Kidney (tissue), 14 donors: ENCODE measurements around the gene TPPP2. TPM values are rescaled to one million over a fixed set of nuclear protein-coding genes. Genes with fewer than 3 reads are reported as not detected.

Experiments
- DNase-seq, 5 donors: peaks; one replicate each; pipeline ENCODE4 v3.0.0-alpha.2; 2013 to 2020
- FAIRE-seq: peaks from 2 replicates; lab custom pipeline; 2012; peaks lifted over from hg19 to GRCh38; lab: Jason Lieb, UNC
- H3K27ac ChIP-seq, 2 donors: one replicate each; pipeline ENCODE4 v1.7.0; 2013; ENCODE audit warnings: low read depth in 2 of 2, low read length in 2 of 2, inconsistent platforms in 1 of 2
- H3K27me3 ChIP-seq: one replicate; pipeline ENCODE4 v1.7.1; 2013; ENCODE audit warnings: low read length, inconsistent platforms; ENCODE audit not compliant: control insufficient read depth, insufficient read depth
- H3K36me3 ChIP-seq, 3 donors: one replicate each; pipeline versions ENCODE4 v1.7.0 to v1.7.1; 2013; ENCODE audit warnings: low read length in 3 of 3, control low read depth in 1 of 3, inconsistent platforms in 1 of 3; ENCODE audit not compliant: insufficient read depth in 3 of 3, control insufficient read depth in 2 of 3
- H3K4me1 ChIP-seq, 3 donors: one replicate each; pipeline versions ENCODE4 v1.7.0 to v1.7.1; 2013; ENCODE audit warnings: low read length in 3 of 3, inconsistent platforms in 1 of 3, low read depth in 1 of 3; ENCODE audit not compliant: control insufficient read depth in 2 of 3, insufficient read depth in 2 of 3
- H3K4me3 ChIP-seq, 3 donors: one replicate each; pipeline versions ENCODE4 v1.7.0 to v1.8.1; 2013; ENCODE audit warnings: low read length in 3 of 3, control low read depth in 1 of 3, inconsistent platforms in 1 of 3
- H3K9ac ChIP-seq, 3 donors: one replicate each; pipeline versions ENCODE4 v1.7.0 to v1.7.1; 2013; ENCODE audit warnings: low read length in 3 of 3, control low read depth in 1 of 3, inconsistent platforms in 1 of 3
- H3K9me3 ChIP-seq, 3 donors: one replicate each; pipeline versions ENCODE4 v1.7.0 to v1.7.1; 2013; ENCODE audit warnings: low read length in 3 of 3, control low read depth in 1 of 3, inconsistent platforms in 1 of 3; ENCODE audit not compliant: control insufficient read depth in 2 of 3, insufficient read depth in 1 of 3
- intact Hi-C: fragments of 100-400 bp; cut with DNase I; formaldehyde crosslinking; loops from one replicate; pipeline ENCODE4 v1.11.1; 2022
- microRNA-seq: library from miRNA; unstranded; fragments of <30 nt; microRNA quantifications from one replicate; pipeline ENCODE4 v1.2.0, GENCODE V29; 2020
- polyA plus RNA-seq: library from polyadenylated mRNA; stranded (reverse); fragments of 350-450 nt; fragmentation: Illumina TruSeq; extraction: RNeasy Lipid Tissue Mini Kit (QIAGEN cat#74804); gene quantifications from one replicate; pipeline ENCODE4 v1.2.3, GENCODE V29; 2014; ENCODE audit warnings: low read depth, low replicate concordance; ENCODE audit not compliant: insufficient read depth
- total RNA-seq: library from RNA; stranded (reverse); fragmentation: NEBNext Ultra II Directional; extraction: Animal tissue kit (Norgen Biotek cat#: 25700); gene quantifications from one replicate; pipeline ENCODE4 v1.2.1, GENCODE V29; 2021
- TF ChIP-seq, protein P1 (sequence below): IDR thresholded peaks from 3 replicates; pipeline ENCODE4 v1.5.1; 2012; ENCODE audit warnings: mild to moderate bottlenecking, moderate library complexity, borderline replicate concordance; ENCODE audit not compliant: insufficient read depth; ENCODE audit errors: extremely low read depth
- donor health status: control.
- donor health status: control.
- donor health status: control.
- donor health status: control.
- donor health status: control.
- donor health status: DM: yes; HTN: yes; CAD: no.
- donor health status: Normal renal cell carcinoma (clear cell type).

Gene TPPP2
- total and polyA plus RNA-seq, 2 donors from 2014 or later: 1.3 TPM; not detected in 1

DNA sequence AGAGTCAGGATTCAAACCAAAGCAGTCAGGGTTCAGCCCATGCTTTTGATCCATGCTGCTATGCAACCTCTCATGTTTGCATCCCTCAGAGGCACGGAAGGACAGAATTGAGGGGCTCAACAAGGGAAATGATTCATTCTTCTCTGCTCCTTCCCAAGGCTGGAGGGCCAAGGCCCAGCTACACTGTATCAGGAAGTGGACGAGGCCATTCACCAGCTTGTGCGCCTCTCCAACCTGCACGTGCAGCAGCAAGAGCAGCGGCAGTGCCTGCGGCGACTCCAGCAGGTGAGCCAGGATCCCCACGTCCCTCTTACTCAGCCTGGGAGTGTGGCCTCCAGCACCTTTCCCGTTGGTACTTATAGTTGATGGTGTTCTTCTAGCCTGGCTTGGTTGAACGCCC is 48.7 kb downstream of the TPPP2 start:
- intact Hi-C loops: no loop called here
- Histone ChIP-seq H3K27me3 (no peaks in the 10 kb centered on the region), H3K36me3 (peaks cover 23 to 55% (median 27%) of the 10 kb centered on the region in 3 donors), H3K9ac (no peak overlapping the region), H3K9me3 (no peaks in the 10 kb centered on the region), H3K4me1 (no peaks in the 10 kb centered on the region), H3K27ac (no peak overlapping the region), H3K4me3 (no peak overlapping the region)
- no peak for FAIRE-seq
- no peak for DNase-seq
- TF ChIP-seq, protein P1, sequence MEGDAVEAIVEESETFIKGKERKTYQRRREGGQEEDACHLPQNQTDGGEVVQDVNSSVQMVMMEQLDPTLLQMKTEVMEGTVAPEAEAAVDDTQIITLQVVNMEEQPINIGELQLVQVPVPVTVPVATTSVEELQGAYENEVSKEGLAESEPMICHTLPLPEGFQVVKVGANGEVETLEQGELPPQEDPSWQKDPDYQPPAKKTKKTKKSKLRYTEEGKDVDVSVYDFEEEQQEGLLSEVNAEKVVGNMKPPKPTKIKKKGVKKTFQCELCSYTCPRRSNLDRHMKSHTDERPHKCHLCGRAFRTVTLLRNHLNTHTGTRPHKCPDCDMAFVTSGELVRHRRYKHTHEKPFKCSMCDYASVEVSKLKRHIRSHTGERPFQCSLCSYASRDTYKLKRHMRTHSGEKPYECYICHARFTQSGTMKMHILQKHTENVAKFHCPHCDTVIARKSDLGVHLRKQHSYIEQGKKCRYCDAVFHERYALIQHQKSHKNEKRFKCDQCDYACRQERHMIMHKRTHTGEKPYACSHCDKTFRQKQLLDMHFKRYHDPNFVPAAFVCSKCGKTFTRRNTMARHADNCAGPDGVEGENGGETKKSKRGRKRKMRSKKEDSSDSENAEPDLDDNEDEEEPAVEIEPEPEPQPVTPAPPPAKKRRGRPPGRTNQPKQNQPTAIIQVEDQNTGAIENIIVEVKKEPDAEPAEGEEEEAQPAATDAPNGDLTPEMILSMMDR: no peak

DNA sequence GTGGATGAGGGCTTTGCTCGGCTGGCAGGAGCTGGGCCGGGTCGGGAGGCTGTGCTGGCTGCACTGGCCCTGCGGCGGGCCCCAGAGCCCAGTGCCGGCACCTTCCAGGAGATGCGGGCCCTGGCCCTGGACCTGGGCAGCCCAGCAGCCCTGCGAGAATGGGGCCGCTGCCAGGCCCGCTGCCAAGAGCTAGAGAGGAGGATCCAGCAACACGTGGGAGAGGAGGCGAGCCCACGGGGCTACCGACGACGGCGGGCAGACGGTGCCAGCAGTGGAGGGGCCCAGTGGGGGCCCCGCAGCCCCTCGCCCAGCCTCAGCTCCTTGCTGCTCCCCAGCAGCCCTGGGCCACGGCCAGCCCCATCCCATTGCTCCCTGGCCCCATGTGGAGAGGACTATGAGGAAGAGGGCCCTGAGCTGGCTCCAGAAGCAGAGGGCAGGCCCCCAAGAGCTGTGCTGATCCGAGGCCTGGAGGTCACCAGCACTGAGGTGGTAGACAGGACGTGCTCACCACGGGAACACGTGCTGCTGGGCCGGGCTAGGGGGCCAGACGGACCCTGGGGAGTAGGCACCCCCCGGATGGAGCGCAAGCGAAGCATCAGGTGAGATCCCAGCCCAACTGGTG is 51.6 kb downstream of the TPPP2 start:
- H3K27ac ChIP-seq: no peak overlapping the region
- H3K27me3 ChIP-seq: no peaks in the 10 kb centered on the region
- peaks cover 16 to 63% (median 27%) of the 10 kb centered on the region in 3 donors for H3K36me3 ChIP-seq
- DNase-seq (no peak), FAIRE-seq (no peak)
- H3K4me1 ChIP-seq: no peaks in the 10 kb centered on the region
- no peaks in the 10 kb centered on the region for H3K9me3 ChIP-seq
- no peak overlapping the region for H3K9ac ChIP-seq
- no peak overlapping the region for H3K4me3 ChIP-seq
- intact Hi-C loops: loop anchor here (10.0 kb wide), 1 partner anchor 67 kb away; no protein-coding TSS in a partner anchor
- TF ChIP-seq, protein P1: no peak

Small RNA genes within 50 kb of the gene (microRNA-seq; reads per million reads assigned to microRNA genes)
- not detected for gene MIR6717

Other genes with a start within 250 kb of the TPPP2 start
- 15.4 TPM for gene RNASE6, start 248.9 kb upstream of the TPPP2 start, total RNA-seq
- 6.0 TPM for gene RNASE6, start 248.9 kb upstream of the TPPP2 start, polyA plus RNA-seq
- 201 TPM for gene RNASE1, start 227.4 kb upstream of the TPPP2 start, total RNA-seq
- 476 TPM for gene RNASE1, start 227.4 kb upstream of the TPPP2 start, polyA plus RNA-seq
- gene RNASE3, start 138.8 kb upstream of the TPPP2 start, total RNA-seq: 0.38 TPM
- not detected for gene RNASE3, start 138.8 kb upstream of the TPPP2 start, polyA plus RNA-seq
- gene RNASE2, start 74.7 kb upstream of the TPPP2 start, total RNA-seq: 4.3 TPM
- gene RNASE2, start 74.7 kb upstream of the TPPP2 start, polyA plus RNA-seq: 2.4 TPM
- 53.2 TPM for gene METTL17, start 40.2 kb upstream of the TPPP2 start, total RNA-seq
- 68.6 TPM for gene METTL17, start 40.2 kb upstream of the TPPP2 start, polyA plus RNA-seq
- not detected for gene SLC39A2, start 30.9 kb upstream of the TPPP2 start, total RNA-seq
- not detected for gene SLC39A2, start 30.9 kb upstream of the TPPP2 start, polyA plus RNA-seq
- gene NDRG2, start 5.2 kb upstream of the TPPP2 start, total RNA-seq: 86.2 TPM
- 209 TPM for gene NDRG2, start 5.2 kb upstream of the TPPP2 start, polyA plus RNA-seq
- gene RNASE13, start 4.6 kb downstream of the TPPP2 start, total RNA-seq: not detected
- not detected for gene RNASE13, start 4.6 kb downstream of the TPPP2 start, polyA plus RNA-seq
- not detected for gene RNASE7, start 12.1 kb downstream of the TPPP2 start, total RNA-seq
- not detected for gene RNASE7, start 12.1 kb downstream of the TPPP2 start, polyA plus RNA-seq
- gene RNASE8, start 27.6 kb downstream of the TPPP2 start, total RNA-seq: not detected
- gene RNASE8, start 27.6 kb downstream of the TPPP2 start, polyA plus RNA-seq: not detected
- 25.6 TPM for gene ARHGEF40, start 40.1 kb downstream of the TPPP2 start, total RNA-seq
- 15.9 TPM for gene ARHGEF40, start 40.1 kb downstream of the TPPP2 start, polyA plus RNA-seq
- gene ZNF219, start 68.4 kb downstream of the TPPP2 start, total RNA-seq: 24.6 TPM
- gene ZNF219, start 68.4 kb downstream of the TPPP2 start, polyA plus RNA-seq: 12.6 TPM
- gene TMEM253, start 70.8 kb downstream of the TPPP2 start, total RNA-seq: 0.41 TPM
- gene TMEM253, start 70.8 kb downstream of the TPPP2 start, polyA plus RNA-seq: 0.43 TPM
- not detected for gene OR5AU1, start 125.8 kb downstream of the TPPP2 start, total RNA-seq
- gene OR5AU1, start 125.8 kb downstream of the TPPP2 start, polyA plus RNA-seq: not detected
- gene HNRNPC, start 239.2 kb downstream of the TPPP2 start, total RNA-seq: 398 TPM
- gene HNRNPC, start 239.2 kb downstream of the TPPP2 start, polyA plus RNA-seq: 462 TPM
- 0.47 TPM for gene RPGRIP1, start 249.9 kb downstream of the TPPP2 start, total RNA-seq
- not detected for gene RPGRIP1, start 249.9 kb downstream of the TPPP2 start, polyA plus RNA-seq